Calu3 (cell line): ENCODE data around the gene TDG. TPM values are rescaled to one million over a fixed set of nuclear protein-coding genes. Genes with fewer than 3 reads are reported as not detected.

Source experiments
- BruUV-seq: library from RNA; stranded (reverse); fragments of 400-500 nt; replicated peaks from 2 replicates; lab custom pipeline; 2021; lab: Mats Ljungman, UMichigan
- CTCF ChIA-PET: fragments of 300-600 bp; sonication (Branson Sonifier 250); formaldehyde crosslinking; loops from one replicate; lab custom pipeline; 2022; ENCODE audit warnings: antibody characterized with exemption; lab: Charles Lee
- DNase-seq: peaks from one replicate; pipeline ENCODE4 v3.0.0; 2022
- H3K27ac Mint-ChIP-seq: one replicate; pipeline ENCODE4 v1.8.0; 2022; ENCODE audit warnings: mixed read lengths; ENCODE audit not compliant: unreplicated experiment
- H3K27me3 Mint-ChIP-seq: one replicate; pipeline ENCODE4 v1.8.0; 2022; ENCODE audit warnings: mixed read lengths; ENCODE audit not compliant: unreplicated experiment
- H3K36me3 Mint-ChIP-seq: one replicate; pipeline ENCODE4 v1.8.0; 2022; ENCODE audit warnings: mild to moderate bottlenecking, moderate library complexity, mixed read lengths; ENCODE audit not compliant: insufficient read depth, unreplicated experiment
- H3K4me1 Mint-ChIP-seq: one replicate; pipeline ENCODE4 v1.8.0; 2022; ENCODE audit warnings: mild to moderate bottlenecking, low read depth, mixed read lengths; ENCODE audit not compliant: unreplicated experiment
- H3K4me3 Mint-ChIP-seq: one replicate; pipeline ENCODE4 v1.8.0; 2022; ENCODE audit warnings: mild to moderate bottlenecking, low read depth, moderate library complexity, mixed read lengths; ENCODE audit not compliant: unreplicated experiment
- H3K9me3 Mint-ChIP-seq: one replicate; pipeline ENCODE4 v1.8.0; 2022; ENCODE audit warnings: low read depth, mixed read lengths; ENCODE audit not compliant: unreplicated experiment
- CTCF ChIP-seq: fragments of 200-600 bp; IDR thresholded peaks from one replicate; pipeline ENCODE4 v1.8.0; 2022; ENCODE audit warnings: antibody characterized with exemption; ENCODE audit not compliant: unreplicated experiment
- intact Hi-C: fragments of 100-400 bp; cut with micrococcal nuclease; formaldehyde crosslinking; loops from one replicate; pipeline ENCODE4 v1.10.0; 2022; ENCODE audit not compliant: unreplicated experiment
- total RNA-seq: library from RNA; stranded (reverse); gene quantifications from 2 replicates; pipeline ENCODE4 v1.2.3, GENCODE V29; 2022

TDG gene
- total RNA-seq, 1 experiment from 2014 or later, result 35.3 TPM

- intact Hi-C loops, result no loop called here
- no peak overlapping the region for H3K27ac Mint-ChIP-seq
- H3K9me3 Mint-ChIP-seq, result no peaks in the 10 kb centered on the region
- no peak for TF ChIP-seq CTCF
- H3K27me3 Mint-ChIP-seq, result no peaks in the 10 kb centered on the region
- no TSS peak for BruUV-seq
- peaks cover 19% of the 10 kb centered on the region for H3K36me3 Mint-ChIP-seq
- no peaks in the 10 kb centered on the region for H3K4me1 Mint-ChIP-seq
- CTCF ChIA-PET, result no interaction called here
- no peak overlapping the region for H3K4me3 Mint-ChIP-seq
- DNase-seq, result no peak
These were observed 21.2 kb downstream of the TDG start for GRCh38 chr12:103986829-103987228.

GRCh38 chr12:103994235-103994634, 28.6 kb downstream of the TDG start:
- DNase-seq, result no peak
- no peak for TF ChIP-seq CTCF
- Mint-ChIP-seq H3K4me3 (no peak overlapping the region), H3K9me3 (no peaks in the 10 kb centered on the region), H3K4me1 (no peaks in the 10 kb centered on the region), H3K27ac (no peak overlapping the region), H3K27me3 (peaks cover 18% of the 10 kb centered on the region), H3K36me3 (no peaks in the 10 kb centered on the region)
- no TSS peak for BruUV-seq
- CTCF ChIA-PET, result no interaction called here
- intact Hi-C loops, result no loop called here

GRCh38 chr12:103996595-103996994, 30.9 kb downstream of the TDG start:
- no peak for TF ChIP-seq CTCF
- no peaks in the 10 kb centered on the region for H3K9me3 Mint-ChIP-seq
- no peak for DNase-seq
- CTCF ChIA-PET, result no interaction called here
- BruUV-seq, result no TSS peak
- H3K4me3 Mint-ChIP-seq, result no peak overlapping the region
- H3K4me1 Mint-ChIP-seq, result no peaks in the 10 kb centered on the region
- H3K36me3 Mint-ChIP-seq, result no peaks in the 10 kb centered on the region
- H3K27ac Mint-ChIP-seq, result no peak overlapping the region
- peaks cover 35% of the 10 kb centered on the region for H3K27me3 Mint-ChIP-seq
- intact Hi-C loops, result no loop called here

GRCh38 chr12:103997286-103997900, 31.7 kb downstream of the TDG start:
- CTCF ChIA-PET, result interaction anchor here (0.7 kb wide), 1 partner anchor 102 kb away, joined by 3 read pairs; no protein-coding TSS in a partner anchor
- no TSS peak for BruUV-seq
- H3K4me1 Mint-ChIP-seq, result no peaks in the 10 kb centered on the region
- no peak for DNase-seq
- TF ChIP-seq CTCF, result no peak
- intact Hi-C loops, result no loop called here
- no peaks in the 10 kb centered on the region for H3K36me3 Mint-ChIP-seq
- H3K9me3 Mint-ChIP-seq, result no peaks in the 10 kb centered on the region
- peaks cover 35% of the 10 kb centered on the region for H3K27me3 Mint-ChIP-seq
- no peak overlapping the region for H3K27ac Mint-ChIP-seq
- no peak overlapping the region for H3K4me3 Mint-ChIP-seq
